GM12878 (cell line): ENCODE results near the gene SLCO6A1. TPM values are rescaled to one million over a fixed set of nuclear protein-coding genes. Genes with fewer than 3 reads are reported as not detected.

Experiments
- ATAC-seq: fragments of 200-7000 bp; cut with Tn5 transposase; 3 replicates; pipeline ENCODE4 v1.9.1; 2020; ENCODE audit warnings: mild to moderate bottlenecking, moderate library complexity
- BruUV-seq: library from RNA; stranded (reverse); fragments of 400-500 nt; replicated peaks from 2 replicates; lab custom pipeline; 2021; lab: Mats Ljungman, UMichigan
- CTCF ChIA-PET: fragments of 300-600 bp; sonication (Branson Sonifier 250); formaldehyde crosslinking; extraction: SDS; loops from one replicate; lab custom pipeline; 2021; ENCODE audit warnings: inconsistent platforms; lab: Yijun Ruan, JAX
- POLR2A ChIA-PET: fragments of 350-600 bp; formaldehyde crosslinking; extraction: SDS; loops from one replicate; lab custom pipeline; 2021; ENCODE audit warnings: inconsistent platforms; lab: Charles Lee
- RAD21 ChIA-PET: fragments of 300-600 bp; sonication (Branson Sonifier 250); formaldehyde crosslinking; loops from one replicate; lab custom pipeline; 2023; ENCODE audit warnings: antibody characterized with exemption; ENCODE audit not compliant: unreplicated experiment; lab: Charles Lee
- SMC1A ChIA-PET: fragments of 300-600 bp; sonication (Branson Sonifier 250); formaldehyde crosslinking; loops from one replicate; lab custom pipeline; 2023; ENCODE audit not compliant: unreplicated experiment, uncharacterized antibody; lab: Charles Lee
- DNase-seq: peaks from one replicate; pipeline ENCODE4 v3.0.0-alpha.2; 2011; ENCODE audit warnings: low read depth, low spot score
- FAIRE-seq: peaks from 3 replicates; lab custom pipeline; 2011; peaks lifted over from hg19 to GRCh38; lab: Jason Lieb, UNC
- H2AFZ ChIP-seq: 2 replicates; pipeline ENCODE4 v1.6.0; 2011; ENCODE audit warnings: low read depth, low read length, control low read depth; ENCODE audit not compliant: control insufficient read depth
- H3K27ac ChIP-seq: 2 replicates; pipeline ENCODE4 v1.5.1; 2011; ENCODE audit warnings: control low read depth; ENCODE audit not compliant: control insufficient read depth, insufficient read depth
- H3K27me3 ChIP-seq, 2 experiments: replicated peaks in 1 of 2; 2 replicates each; pipeline versions ENCODE4 v1.6.0 to v1.6.1; 2011; ENCODE audit warnings: low read length in 1 of 2; ENCODE audit not compliant: control insufficient read depth in 2 of 2, insufficient read depth in 2 of 2
- H3K36me3 ChIP-seq, 2 experiments: 2 replicates each; pipeline ENCODE4 v1.5.1; 2011; ENCODE audit warnings: low read length in 1 of 2; ENCODE audit not compliant: control insufficient read depth in 2 of 2, insufficient read depth in 2 of 2
- H3K4me1 ChIP-seq: 2 replicates; pipeline ENCODE4 v1.6.1; 2011; ENCODE audit warnings: mild to moderate bottlenecking, low read length, moderate library complexity, mixed read lengths; ENCODE audit not compliant: control insufficient read depth, insufficient read depth
- H3K4me2 ChIP-seq: 2 replicates; pipeline ENCODE4 v1.6.0; 2011; ENCODE audit warnings: control low read depth; ENCODE audit not compliant: control insufficient read depth, insufficient read depth
- H3K4me3 ChIP-seq: fragments of 200-600 bp; sonication (generic); 2 replicates; pipeline ENCODE4 v1.5.1; 2016
- H3K79me2 ChIP-seq: 2 replicates; pipeline ENCODE4 v1.6.0; 2011; ENCODE audit warnings: low read length; ENCODE audit not compliant: control insufficient read depth, insufficient read depth
- H3K9ac ChIP-seq: 2 replicates; pipeline ENCODE4 v1.8.0; 2011; ENCODE audit warnings: low read length, control low read depth, mixed read lengths; ENCODE audit not compliant: control insufficient read depth, insufficient read depth
- H3K9me3 ChIP-seq: replicated peaks from 3 replicates; pipeline ENCODE4 v1.5.1; 2011; ENCODE audit warnings: mild to moderate bottlenecking, low read length; ENCODE audit not compliant: control insufficient read depth, insufficient read depth
- H4K20me1 ChIP-seq: 2 replicates; pipeline ENCODE4 v1.6.0; 2011; ENCODE audit not compliant: control insufficient read depth, insufficient read depth
- BCL11A ChIP-seq: IDR thresholded peaks from 2 replicates; pipeline ENCODE4 v1.6.1; 2011; ENCODE audit warnings: low read depth, low read length
- EZH2 ChIP-seq: IDR thresholded peaks from 2 replicates; pipeline ENCODE4 v1.6.1; 2012; ENCODE audit warnings: low read depth, mild to moderate bottlenecking, control low read depth, inconsistent platforms, low read length, borderline replicate concordance; ENCODE audit not compliant: control insufficient read depth
- MEF2A ChIP-seq: IDR thresholded peaks from 2 replicates; pipeline ENCODE4 v1.6.1; 2011; ENCODE audit warnings: low read depth, mild to moderate bottlenecking, low read length, moderate library complexity; ENCODE audit not compliant: insufficient read depth
- MTA2 ChIP-seq: fragments of 450-650 bp; IDR thresholded peaks from 2 replicates; pipeline ENCODE4 v1.6.1; 2016; ENCODE audit warnings: low read depth, mild to moderate bottlenecking, moderate library complexity
- SRF ChIP-seq, 2 experiments: IDR thresholded peaks; 2 replicates each; pipeline ENCODE4 v1.6.1; 2011; ENCODE audit warnings: low read depth in 2 of 2, low read length in 2 of 2, mild to moderate bottlenecking in 1 of 2, moderate library complexity in 1 of 2
- USF2 ChIP-seq: IDR thresholded peaks from 2 replicates; pipeline ENCODE4 v1.6.1; 2011; ENCODE audit warnings: low read depth, low read length, improper control_type of control experiment, borderline replicate concordance
- ZNF592 ChIP-seq: fragments of 450-650 bp; IDR thresholded peaks from 2 replicates; pipeline ENCODE4 v1.6.1; 2017; ENCODE audit warnings: mild to moderate bottlenecking, moderate library complexity
- WGBS: methylation state at CpG from one replicate; pipeline ENCODE4 v1.1.6; 2016; ENCODE audit warnings: low lambda C conversion rate; ENCODE audit not compliant: insufficient replicate concordance, insufficient coverage; ENCODE audit errors: missing lambda C conversion rate; 5-methylcytosine and 5-hydroxymethylcytosine counted together
- in situ Hi-C: fragments of 300-500 bp; cut with MboI; formaldehyde crosslinking; loops from 9 replicates; pipeline ENCODE4 v1.14.3; 2018; ENCODE audit warnings: mixed read lengths
- intact Hi-C: fragments of 100-400 bp; cut with micrococcal nuclease; formaldehyde crosslinking; loops from one replicate; pipeline ENCODE4 v1.14.2; 2022; ENCODE audit not compliant: unreplicated experiment
- polyA plus RNA-seq, 11 experiments: library from polyadenylated mRNA; depleted of rRNA in 4 of 11; unstranded in 6 of 11; stranded (reverse) in 5 of 11; fragments of >200 nt; fragmentation: Nextera tagmentation in 4 of 11; fragmentation: Illumina TruSeq in 1 of 11; extraction: Ambion mirVana in 4 of 11; extraction: Trizol in 1 of 11; gene quantifications; 1 replicate in 1 of 11; 2 replicates in 10 of 11; pipeline versions ENCODE4 v1.2.1 to v1.2.3, GENCODE V29; 2011 to 2016; ENCODE audit warnings: inconsistent platforms in 2 of 11, missing spikeins in 2 of 11, low read depth in 1 of 11
- total RNA-seq, 4 experiments: library from RNA; depleted of rRNA in 3 of 4; stranded (reverse); fragments of >200 nt in 3 of 4; fragmentation: Illumina TruSeq in 1 of 4; extraction: Trizol in 1 of 4; gene quantifications; 2 replicates each; pipeline versions ENCODE4 v1.2.1 to v1.2.3, GENCODE V29; 2013 to 2021

Gene SLCO6A1
- total and polyA plus RNA-seq, 10 of the 15 experiments (the other 5 are each of a cell fraction or from before 2014, with no cell fraction given), result not detected

GRCh38 chr5:102385365-102385764, 113.4 kb downstream of the SLCO6A1 start:
- no peak for ATAC-seq
- no peak overlapping the region for H3K9ac ChIP-seq
- intact Hi-C loops (no loop called here), in situ Hi-C loops (no loop called here)
- CTCF ChIA-PET, result no interaction called here
- no peaks in the 10 kb centered on the region for H3K79me2 ChIP-seq
- H3K27me3 ChIP-seq, result no peaks in the 10 kb centered on the region
- no peaks in the 10 kb centered on the region for H3K36me3 ChIP-seq
- TF ChIP-seq MEF2A (no peak), BCL11A (no peak), SRF (IDR thresholded peaks at IDR 0.05; ENCODE audit: low read depth in 2 of 2, low read length in 2 of 2) (no peak), ZNF592 (no peak), USF2 (no peak), MTA2 (no peak), EZH2 (no peak)
- no TSS peak for BruUV-seq
- SMC1A ChIA-PET, result interaction anchor here (0.7 to 1.0 kb wide), 3 partner anchors 22 to 329 kb away, joined by 3 to 4 read pairs (median 3); no protein-coding TSS in a partner anchor
- H2AFZ ChIP-seq, result no peak overlapping the region
- RAD21 ChIA-PET, result interaction anchor here (0.6 kb wide), 1 partner anchor 162 kb away, joined by 3 read pairs; no protein-coding TSS in a partner anchor
- no peaks in the 10 kb centered on the region for H4K20me1 ChIP-seq
- H3K27ac ChIP-seq, result no peak overlapping the region
- FAIRE-seq, result no peak
- no peak overlapping the region for H3K4me2 ChIP-seq
- no peaks in the 10 kb centered on the region for H3K4me1 ChIP-seq
- WGBS, result 0% methylated on average over 1 of the region's 1 CpG
- no peaks in the 10 kb centered on the region for H3K9me3 ChIP-seq
- DNase-seq, result no peak
- POLR2A ChIA-PET, result interaction anchor here (0.6 kb wide), 1 partner anchor 153 kb away, joined by 6 read pairs; no protein-coding TSS in a partner anchor
- no peak overlapping the region for H3K4me3 ChIP-seq
